C4-2B (cell line): ENCODE data around the gene TTN.

ENCODE experiments used
- ZFX ChIP-seq: fragments of 450-650 bp; IDR thresholded peaks from 2 replicates; pipeline ENCODE4 v1.6.1; 2017
- TF ChIP-seq, protein P1 (sequence below): fragments of 450-650 bp; conservative IDR thresholded peaks from 2 replicates; pipeline ENCODE4 v1.5.1; 2017; ENCODE audit warnings: mild to moderate bottlenecking

DNA sequence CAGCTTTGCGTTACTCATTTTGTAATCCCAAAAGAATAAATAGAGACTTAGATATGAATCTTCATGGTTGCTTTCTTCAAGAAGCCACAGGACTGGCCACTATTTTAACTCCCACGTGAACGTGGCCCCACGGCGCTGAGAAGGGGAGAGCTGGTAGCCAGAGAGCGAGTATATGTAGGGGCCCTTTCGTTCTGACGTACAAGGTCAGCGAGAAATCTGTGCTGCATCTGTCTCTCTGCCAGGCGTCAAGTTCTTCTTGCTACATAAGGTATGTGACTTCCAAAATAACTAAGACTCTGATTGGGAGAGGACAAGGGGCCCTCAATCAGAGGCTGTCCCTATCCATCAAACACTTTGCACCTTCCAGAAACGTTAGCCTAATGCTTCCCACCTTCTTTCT is 177.8 kb downstream of the TTN start:
- TF ChIP-seq, protein P1, sequence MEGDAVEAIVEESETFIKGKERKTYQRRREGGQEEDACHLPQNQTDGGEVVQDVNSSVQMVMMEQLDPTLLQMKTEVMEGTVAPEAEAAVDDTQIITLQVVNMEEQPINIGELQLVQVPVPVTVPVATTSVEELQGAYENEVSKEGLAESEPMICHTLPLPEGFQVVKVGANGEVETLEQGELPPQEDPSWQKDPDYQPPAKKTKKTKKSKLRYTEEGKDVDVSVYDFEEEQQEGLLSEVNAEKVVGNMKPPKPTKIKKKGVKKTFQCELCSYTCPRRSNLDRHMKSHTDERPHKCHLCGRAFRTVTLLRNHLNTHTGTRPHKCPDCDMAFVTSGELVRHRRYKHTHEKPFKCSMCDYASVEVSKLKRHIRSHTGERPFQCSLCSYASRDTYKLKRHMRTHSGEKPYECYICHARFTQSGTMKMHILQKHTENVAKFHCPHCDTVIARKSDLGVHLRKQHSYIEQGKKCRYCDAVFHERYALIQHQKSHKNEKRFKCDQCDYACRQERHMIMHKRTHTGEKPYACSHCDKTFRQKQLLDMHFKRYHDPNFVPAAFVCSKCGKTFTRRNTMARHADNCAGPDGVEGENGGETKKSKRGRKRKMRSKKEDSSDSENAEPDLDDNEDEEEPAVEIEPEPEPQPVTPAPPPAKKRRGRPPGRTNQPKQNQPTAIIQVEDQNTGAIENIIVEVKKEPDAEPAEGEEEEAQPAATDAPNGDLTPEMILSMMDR, result no peak
- no peak for TF ChIP-seq ZFX
